Stimulated activated CD4-positive, alpha-beta T cell treated with anti-CD3 and anti-CD28 coated beads, Interleukin-2, amount 100 ng/mL, for 24 hours (primary cell): ENCODE measurements around the gene COX14.
A peak's percentile ranks its signal among the peaks of the same experiment; 100 is the strongest.
"Not testable (repeated sequence)": the region's sequence is repeated elsewhere in the genome, so short reads cannot be mapped to it uniquely, and the experiment has no call there.

Experiments
- DNase-seq, 2 donors: peaks; one replicate each; pipeline ENCODE4 v3.0.0-alpha.2; 2020

Gene COX14

DNA sequence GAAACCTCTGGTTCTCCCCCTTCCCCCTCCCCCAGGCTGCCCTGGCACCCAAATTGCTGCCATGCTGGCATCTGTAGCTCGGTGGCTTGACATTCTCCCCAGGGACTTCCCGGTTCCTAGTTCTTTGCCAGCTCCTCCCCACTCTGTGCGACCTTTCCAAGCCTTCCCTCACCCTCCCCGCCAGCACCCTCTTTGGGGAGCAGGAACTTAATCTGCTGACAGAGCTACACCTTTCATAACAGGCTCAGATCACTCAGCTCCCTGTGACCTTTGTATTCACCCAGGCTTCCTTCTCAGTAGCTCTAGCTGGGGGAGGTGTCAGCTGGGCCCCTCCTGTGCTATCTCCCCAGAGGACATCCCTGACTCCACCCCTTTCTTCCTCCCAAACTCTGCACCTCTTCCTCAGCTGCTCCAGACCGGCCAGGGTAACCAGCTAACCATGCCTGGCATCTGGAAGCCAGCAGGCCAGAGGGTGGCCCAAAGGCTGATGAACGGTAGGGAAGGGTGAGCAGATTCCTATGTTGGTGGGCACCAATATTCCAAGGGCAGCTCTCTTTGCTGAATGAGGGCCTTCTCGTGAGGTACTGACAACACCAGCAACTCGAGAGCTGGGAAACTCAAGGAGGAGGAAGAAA, 1.8 kb upstream of the COX14 start:
- no peak for DNase-seq

DNA sequence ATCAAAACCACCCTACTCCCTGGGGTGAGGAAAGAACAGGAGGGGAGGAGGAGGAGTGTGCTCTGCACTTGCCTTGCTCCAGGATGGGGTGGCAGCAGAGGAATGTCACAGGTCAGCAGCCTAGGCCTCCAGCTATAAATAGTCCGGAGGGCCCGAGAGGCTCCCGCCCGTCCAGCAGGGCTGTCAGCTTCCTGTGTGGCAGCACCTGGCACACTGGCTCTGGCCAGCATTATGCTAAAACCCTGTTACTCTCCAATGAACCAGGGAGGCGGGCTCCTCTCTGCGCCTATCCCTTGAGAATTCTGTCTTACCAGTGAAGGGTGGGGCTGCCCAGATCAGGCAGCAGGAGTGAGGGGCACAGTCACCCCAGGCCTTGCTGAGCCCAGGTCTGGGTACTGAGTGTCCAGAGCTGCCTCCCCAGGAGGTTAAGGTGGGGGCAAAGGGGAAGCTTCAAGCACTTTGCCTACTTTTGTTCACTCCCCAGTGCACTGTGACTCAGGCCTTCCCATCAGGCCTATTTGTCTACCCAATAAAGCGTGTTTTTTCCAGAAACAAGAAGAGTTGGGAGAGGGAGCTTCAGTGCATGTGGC, 1.2 kb upstream of the COX14 start:
- DNase-seq, result peak in 1 of 2 donors; percentile 23

DNA sequence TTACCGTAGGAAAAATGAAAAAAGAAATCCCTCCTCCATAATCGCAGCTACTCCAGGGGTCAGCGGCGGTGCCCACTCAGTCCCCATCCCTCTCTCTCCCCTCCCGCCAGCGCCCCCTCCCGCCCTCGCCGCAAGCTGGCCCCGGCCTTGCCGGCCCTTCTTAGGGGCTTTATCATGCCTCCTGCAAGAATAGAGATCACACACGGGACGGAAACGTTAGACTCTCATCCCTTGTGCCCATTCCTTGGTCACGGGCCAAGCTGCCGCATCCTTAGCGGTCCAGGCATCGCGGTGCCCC, 692 bp upstream of the COX14 start:
- DNase-seq, result no peak

DNA sequence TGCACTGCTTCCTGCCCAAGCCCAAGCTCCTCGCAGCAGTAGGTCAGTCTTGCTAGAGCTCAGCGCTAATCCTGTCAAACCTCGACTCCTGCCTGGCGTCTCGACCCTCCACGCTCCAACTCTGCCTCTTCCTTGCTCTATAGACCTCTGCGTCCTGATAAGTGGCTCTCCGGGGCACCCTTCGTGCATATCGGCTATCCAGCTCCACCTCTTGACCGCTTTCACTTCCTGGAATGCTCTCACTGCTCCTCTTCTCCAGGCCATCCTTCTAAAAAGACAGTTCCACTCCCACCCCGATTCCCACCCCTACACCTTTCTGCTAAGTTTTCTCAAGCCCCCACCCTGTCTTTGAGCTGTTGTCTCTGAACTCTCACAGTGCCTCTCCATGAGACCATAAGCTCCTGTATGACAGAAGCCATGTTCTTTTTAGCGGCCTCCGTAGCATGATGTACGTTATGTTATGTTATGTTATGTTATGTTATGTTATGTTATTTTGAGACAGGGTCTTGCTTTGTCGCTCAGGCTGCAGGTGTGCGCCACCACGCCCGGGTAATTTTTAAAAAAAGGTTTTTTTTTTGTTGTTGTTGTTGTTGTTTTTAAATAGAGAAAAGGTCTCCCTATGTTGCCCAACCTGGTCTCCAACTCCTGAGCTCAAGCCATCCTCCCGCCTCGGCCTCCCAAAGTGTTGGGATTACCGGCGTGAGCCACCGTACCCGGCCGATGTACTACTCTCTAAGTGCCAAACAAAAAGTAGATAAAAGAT, 601 bp downstream of the COX14 start:
- no peak for DNase-seq

DNA sequence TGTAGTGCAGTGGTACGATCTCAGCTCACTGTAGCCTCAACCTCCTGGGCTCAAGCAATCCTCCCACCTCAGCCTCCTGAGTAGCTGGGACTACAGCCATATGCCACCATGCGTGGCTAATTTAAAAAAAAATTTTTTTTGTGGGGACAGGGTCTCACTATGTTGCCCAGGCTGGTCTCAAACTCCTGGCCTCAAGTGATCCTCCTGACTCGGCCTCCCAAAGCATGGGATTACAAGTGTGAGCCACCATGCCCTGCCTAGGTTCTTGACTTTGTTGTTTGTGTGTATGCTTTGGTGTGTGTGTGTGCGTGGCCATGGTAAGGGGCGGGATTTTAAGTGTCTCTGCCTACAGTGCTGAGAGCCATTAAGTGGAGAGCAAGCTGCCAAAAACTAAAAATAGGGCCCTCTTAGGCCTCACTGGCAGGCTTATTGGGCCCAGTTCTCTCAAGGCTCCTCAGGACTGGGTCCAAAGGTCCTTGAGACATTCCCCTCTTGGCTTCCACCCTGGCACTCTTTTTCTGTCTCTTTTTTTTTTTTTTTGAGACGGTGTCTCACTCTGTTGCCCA, 5.1 kb downstream of the COX14 start:
- no peak for DNase-seq

DNA sequence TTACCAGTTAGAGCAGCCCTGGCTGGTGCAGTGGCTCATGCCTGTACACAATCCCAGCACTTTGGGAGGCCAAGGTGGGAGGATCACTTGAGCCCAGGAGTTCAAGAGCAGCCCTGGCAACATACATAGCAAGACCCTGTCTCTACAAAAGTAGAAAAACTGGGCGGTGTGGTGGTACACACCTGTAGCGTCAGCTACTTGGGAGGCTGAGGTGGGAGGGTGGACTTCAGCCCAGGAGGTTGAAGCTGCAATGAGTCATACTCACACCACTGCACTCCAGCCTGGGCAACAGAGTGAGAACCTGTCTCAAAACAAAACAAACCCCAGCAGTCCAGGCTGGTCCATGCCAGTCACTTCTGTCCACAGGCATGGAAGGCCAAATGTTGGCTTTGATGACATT, 7.4 kb downstream of the COX14 start:
- no peak for DNase-seq

DNA sequence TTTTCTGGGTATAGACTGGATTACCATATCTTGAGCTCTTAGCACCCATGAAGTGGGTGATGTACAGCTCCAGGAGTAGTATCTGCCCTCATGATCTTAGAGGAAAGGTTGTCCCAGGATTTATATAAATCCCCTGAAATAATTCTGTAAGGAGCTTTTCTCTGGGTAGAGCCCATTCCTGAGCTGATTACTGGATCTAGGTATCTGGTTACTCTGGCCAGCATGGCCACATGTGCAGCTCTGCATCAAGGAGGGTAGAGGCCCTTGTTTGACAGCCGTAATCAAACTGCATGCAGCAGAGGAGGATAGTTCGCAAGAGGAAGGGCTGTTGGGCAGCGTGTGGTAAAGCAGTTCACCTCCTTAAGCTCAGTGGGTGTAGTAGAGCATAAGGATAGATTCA, 8.5 kb downstream of the COX14 start:
- no peak for DNase-seq

DNA sequence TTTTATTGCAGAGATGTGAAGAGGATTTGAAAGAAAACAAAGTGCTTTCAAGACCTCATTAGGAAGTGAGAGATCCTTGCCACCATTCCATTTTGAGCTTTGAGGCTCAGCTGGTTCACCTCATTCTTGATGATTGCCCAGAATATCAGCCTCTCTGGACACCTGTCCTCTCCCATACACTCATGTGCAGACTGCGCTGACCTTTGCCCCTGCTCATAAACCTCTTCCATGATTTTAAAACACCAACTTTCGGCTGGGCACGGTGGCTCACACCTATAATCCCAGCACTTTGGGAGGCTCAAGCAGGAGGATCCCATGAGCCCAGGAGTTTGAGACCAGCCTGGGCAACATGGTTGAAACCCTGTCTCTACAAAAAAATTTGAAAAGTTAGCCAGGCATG, 8.9 kb downstream of the COX14 start:
- DNase-seq, result no peak

DNA sequence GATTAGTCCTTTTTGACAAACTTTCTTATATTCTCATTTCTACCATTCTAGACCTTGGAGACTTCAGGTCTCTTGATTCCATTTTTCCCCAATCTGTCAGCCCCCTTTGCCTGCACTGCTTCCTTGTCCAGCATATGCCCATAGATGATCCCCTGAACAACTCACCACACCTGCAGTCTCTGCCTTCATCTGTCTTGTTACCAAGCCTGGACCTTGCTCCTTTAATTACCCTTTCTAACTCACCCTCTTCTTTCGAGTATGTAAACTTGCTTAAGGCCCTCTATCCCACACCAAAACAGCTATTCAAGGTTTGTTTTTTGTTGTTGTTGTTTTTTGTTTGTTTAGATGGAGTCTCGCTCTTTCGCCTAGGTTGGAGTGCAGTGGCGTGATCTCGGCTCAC, 9.6 kb downstream of the COX14 start:
- no peak for DNase-seq

DNA sequence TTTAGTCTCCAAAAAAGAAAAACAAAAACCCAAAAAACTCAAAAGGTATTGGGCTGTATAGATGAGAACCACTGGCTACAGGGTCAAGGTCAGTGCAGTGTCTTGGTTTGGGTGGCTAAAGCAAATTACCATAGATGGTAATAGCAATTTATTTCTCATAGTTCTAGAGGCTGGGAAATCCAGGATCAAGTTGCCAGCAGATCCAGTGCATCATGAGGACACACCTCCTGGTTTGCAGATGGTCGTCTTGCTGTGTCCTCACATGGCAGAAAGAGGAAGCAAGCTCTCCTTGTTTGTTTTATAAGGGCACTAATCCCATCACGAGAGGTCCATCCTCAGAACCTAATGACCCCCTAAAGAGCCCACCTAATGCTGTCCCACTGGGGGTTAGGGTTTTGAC, 11.2 kb downstream of the COX14 start:
- DNase-seq, result no peak

DNA sequence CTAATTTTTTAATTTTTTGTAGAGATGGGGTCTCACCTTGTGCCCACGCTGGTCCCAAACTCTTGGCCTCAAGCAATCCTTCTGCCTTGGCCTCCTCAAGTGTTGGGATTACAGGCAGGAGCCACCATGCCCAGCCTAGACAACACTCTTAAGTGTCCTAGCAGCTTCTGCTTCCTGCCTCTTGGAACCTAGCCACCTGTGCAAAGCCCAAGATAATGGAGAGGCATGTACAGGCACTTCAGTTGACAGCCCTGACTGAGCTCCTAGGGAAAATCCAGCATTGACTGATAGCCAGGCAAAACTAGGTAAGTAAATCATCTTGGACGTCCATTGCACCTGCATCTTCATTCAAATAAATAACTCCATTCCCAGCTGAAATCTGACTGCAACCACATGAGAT, 15.5 kb downstream of the COX14 start:
- DNase-seq, result no peak

DNA sequence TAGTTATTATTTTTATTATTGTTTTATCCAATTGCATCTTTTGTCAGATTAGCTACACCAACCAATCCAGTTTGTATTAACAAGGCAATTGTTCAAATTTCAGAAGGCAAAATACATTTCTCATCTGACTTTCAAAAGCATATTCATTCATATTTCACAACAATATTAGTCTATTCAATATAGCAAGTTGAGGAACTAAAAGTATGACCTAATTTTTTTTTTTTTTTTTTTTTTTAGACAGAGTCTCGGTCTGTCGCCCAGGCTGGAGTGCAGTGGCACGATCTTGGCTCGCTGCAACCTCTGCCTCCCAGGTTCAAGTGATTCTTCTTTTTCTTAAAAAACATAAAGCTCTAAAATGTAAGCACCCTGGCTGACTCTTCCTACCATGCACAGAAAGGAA, 17.3 kb downstream of the COX14 start:
- DNase-seq, result no peak

DNA sequence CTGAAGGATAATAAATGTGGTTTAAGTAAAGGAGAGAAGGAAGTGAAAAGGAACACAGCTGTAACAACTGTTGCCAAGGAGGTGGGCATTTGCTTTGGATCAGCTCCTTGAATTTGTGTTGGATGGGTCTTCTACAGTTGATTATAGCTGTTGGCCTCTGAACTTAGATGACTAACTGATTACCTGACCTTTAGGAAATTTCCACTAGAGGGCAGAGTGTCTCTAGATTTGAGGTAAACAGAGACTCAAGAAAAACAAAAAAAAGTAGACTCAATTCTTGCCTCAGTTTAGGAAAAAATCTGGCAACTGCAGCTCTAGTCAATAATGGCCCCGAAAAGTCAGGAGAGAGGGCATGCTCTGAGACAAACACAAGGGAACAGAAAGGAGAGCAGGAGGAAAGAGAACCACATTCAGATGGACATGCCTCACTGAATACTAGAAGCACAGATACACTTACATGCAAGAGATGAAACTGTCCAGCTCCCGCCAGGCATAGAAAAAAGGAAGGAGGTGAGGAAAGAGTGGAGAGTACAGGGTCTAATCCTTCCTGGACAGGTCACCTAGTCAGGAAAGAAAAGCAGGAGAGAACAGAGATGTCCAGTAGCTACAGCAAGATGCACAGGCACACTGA, 20.6 kb downstream of the COX14 start:
- DNase-seq, result no peak

DNA sequence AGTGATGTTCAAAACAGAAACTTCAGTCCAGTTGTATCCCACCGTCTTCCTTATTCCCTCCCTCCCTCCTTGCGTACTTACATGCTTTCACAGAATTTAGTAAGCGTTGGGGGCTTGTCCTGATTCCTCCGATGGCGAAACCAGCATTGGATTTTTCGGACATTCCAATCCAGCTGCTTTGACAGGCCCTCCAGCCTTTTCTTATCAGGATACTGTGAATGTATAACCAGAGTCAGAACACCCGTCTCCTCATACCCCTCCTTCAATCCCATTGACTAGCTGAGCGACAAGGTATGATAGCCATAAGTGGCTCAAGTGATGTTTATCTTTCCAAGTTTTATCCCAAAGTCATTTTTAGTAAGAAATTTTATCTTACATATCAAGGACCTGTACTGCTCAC, 31.0 kb downstream of the COX14 start:
- DNase-seq, result no peak

DNA sequence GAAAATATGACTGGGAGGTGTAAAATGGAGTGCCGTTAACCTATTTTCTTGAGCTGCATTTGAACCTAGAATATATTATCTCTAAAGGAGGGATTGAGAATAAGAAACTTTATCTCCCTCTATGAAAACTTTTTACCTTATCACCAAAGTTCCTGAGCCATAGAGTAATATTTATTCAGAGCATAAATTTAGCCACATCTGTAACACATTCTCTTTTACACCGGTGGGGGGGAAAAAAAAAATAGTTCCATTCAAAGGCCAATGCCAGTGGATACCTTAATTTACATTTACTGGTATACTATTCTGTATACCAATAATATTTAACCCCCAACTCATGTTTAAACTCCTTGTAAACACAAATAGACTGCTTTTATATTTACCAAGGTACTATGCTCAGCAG, 33.4 kb downstream of the COX14 start:
- DNase-seq, result no peak

DNA sequence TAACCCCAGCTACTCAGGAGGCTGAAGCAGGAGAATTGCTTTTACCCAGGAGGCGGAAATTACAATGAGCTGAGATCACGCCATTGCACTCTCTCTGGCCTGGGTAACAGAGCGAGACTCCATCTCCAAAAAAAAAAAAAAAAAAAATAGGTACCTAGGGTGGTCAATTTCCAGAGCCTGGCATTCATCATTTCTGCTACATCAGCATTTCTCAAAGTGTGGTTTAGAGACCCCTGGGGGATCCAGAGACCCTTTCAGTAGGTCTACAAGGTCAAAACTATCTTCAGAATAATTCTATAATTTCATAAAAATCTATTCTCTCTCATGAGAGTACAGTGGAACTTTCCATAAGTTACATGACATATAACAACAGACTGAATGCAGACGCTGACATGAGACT, 35.2 kb downstream of the COX14 start:
- DNase-seq, result no peak

DNA sequence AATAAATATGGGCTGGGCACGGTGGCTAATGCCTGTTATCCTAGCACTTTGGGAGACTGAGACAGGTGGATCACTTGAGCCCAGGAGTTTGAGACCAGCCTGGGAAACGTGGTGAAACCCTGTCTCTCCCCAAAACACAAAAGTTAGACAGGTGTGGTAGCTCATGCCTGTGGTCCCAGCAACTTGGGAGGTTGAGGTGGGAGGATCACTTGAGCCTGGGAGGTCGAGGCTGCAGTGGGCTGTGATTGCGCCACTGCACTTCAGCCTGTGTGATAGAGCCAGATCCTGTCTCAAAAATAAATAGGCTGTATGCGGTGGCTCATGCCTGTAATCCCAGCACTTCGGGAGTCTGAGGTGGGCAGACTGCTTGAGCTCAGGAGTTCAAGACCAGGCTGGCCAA, 36.0 kb downstream of the COX14 start:
- DNase-seq, result not testable (repeated sequence)

DNA sequence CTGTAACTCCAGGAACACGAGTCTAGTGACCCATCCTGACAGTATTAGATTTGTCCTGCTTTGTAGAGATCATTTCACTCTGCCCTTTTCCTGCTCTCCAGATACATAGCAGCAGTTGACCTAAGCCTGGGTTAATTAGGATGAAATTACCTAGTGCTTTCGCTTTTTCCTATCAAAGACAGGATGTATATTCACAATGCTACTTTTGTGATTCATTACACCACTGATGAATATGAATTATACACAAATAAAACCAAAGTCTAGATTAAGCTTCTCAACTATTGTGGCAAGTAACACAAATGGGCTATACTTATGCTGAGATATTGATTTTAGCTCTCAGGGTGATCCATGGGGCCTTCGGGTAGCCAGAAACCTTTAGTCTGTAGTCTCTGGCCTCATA, 37.3 kb downstream of the COX14 start:
- DNase-seq, result no peak

DNA sequence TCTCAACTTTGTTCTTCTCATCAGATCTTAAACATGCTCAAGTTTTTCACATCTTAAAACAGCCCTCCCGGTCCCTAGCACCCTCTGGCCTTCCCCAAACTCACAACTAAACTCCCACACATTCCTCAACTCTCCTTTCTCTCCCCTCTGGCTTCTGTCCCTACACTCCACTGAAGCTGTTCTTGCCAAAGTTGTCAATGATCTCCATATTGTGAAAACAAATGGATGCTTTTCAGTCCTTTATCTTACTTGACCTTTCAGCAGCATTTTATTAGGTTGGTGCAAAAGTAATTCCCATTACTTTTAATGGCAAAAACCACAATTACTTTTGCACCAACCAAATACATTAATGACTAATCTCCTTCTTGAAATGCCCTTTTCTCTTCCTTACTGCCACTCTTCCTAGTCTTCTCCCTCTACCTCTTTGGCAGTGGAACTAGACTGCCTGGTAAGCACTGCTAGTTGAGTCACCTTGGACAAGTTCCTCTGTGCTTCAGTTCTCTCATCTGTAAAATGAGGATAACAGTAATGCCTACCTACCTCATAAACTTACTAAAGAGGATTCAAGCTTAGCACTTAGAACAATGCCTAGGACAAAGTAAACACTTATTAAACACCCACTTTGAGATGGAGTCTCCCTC, 39.1 kb downstream of the COX14 start:
- DNase-seq, result no peak

DNA sequence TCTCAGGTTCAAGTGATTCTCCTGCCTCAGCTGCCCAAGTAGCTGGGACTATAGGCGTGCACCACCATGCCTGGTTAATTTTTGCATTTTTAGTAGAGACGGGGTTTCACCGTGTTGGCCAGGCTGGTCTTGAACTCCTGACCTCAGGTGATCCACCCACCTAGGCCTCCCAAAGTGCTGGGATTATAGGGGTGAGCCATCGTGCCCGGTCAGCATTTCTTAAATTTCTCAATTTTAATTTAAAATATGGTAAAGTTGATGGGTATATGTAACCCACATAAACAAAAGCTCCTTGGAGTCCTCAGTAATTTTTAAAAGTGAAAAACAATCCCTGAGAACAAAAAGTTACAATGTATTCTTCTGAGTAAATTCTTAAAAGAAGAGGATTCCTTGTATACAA, 42.9 kb downstream of the COX14 start:
- not testable (repeated sequence) for DNase-seq

DNA sequence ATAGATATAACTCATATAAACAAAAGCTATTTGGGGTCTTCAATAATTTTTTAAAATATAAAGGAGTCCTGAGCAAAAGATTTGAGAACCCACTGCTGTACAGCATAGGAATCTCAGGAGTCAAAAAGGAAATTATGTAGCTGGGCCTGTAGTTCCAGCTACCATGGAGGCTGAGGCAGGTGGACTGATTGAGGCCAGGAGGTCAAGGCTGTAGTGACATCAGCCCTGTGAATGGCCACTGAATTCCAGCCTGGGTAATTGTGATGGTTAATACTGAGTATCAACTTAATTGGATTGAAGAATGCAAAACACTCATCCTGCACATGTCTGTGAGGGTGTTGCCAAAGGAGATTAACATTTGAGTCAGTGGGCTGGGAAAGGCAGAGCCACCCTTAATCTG, 44.6 kb downstream of the COX14 start:
- DNase-seq, result no peak

DNA sequence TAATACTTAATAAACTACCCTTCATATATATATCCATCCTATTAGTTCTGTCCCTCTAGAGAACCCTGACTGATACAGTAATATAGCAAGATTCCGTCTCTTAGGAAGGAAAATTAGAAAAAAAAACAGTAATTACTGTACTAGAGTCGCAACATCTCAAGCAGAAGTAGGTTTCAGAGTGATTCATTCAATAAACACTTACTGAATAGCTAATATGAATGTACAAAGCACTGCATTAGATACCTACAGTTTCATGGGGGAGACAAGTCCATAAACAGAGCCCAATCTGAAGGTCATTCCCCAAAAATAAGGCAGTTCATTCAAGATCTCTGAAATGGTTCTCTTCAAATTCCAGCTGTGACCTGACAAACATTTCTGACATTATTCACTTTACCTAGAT, 45.2 kb downstream of the COX14 start:
- DNase-seq, result no peak

DNA sequence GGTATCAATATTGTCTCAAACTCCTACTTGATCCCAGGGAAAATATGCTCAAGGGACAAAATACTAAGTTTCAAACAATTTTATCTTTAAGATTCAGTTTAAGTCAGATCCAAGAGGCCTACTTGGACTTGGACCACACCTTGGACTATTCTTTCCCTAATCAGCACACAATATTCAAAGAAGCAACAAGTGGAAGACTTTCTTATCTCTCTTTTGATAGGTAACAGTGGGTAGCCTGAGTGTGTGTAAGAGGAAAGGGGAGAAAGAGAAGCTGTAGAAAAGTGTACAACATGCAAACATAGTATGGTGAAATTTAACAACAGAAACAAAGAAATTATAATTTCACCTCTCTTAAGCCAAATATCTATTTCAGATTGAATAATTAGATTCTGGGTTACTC, 48.6 kb downstream of the COX14 start:
- no peak for DNase-seq

DNA sequence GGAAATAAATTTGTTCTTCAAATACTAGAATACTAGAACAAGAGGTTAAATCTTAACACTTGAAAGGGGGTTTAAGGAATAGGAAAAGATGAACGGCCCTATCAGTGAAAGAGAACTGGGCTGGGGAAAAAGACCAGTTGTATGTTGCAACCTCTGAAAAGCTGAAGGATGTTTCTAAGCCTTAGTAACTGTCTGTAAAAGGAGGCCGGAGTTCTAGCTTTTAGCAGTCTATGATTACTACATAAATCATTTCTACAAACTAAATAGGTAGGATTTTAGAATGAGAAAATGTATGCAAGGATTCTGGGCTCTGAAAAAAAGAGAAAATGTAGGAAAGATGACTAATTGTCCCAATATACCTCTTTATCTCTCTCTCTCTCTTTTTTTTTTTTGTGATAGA, 50.2 kb downstream of the COX14 start:
- DNase-seq, result no peak
